Small intestine (tissue), 7 donors: ENCODE data around the gene TSKU. TPM values are rescaled to one million over a fixed set of nuclear protein-coding genes. Genes with fewer than 3 reads are reported as not detected.

Source experiments
- DNase-seq, 2 donors: peaks; one replicate each; pipeline versions ENCODE4 v3.0.0 to v3.0.0-alpha.2; 2013
- FAIRE-seq: peaks from 2 replicates; lab custom pipeline; 2012; peaks lifted over from hg19 to GRCh38; lab: Jason Lieb, UNC
- H3K27ac ChIP-seq, 3 donors: one replicate each; pipeline ENCODE4 v1.5.1; 2013; ENCODE audit warnings: low read length in 2 of 3, mild to moderate bottlenecking in 2 of 3, control low read depth in 1 of 3, inconsistent platforms in 1 of 3, low read depth in 1 of 3, moderate library complexity in 1 of 3
- H3K27me3 ChIP-seq, 3 donors: one replicate each; pipeline ENCODE4 v1.6.1; 2013; ENCODE audit warnings: low read length in 3 of 3, inconsistent platforms in 1 of 3; ENCODE audit not compliant: control insufficient read depth in 3 of 3, insufficient read depth in 3 of 3
- H3K36me3 ChIP-seq, 3 donors: one replicate each; pipeline ENCODE4 v1.6.1; 2013; ENCODE audit warnings: low read length in 3 of 3, inconsistent platforms in 1 of 3, low read depth in 1 of 3, mild to moderate bottlenecking in 1 of 3, moderate library complexity in 1 of 3; ENCODE audit not compliant: control insufficient read depth in 3 of 3, insufficient read depth in 2 of 3
- H3K4me1 ChIP-seq, 3 donors: one replicate each; pipeline ENCODE4 v1.6.1; 2013; ENCODE audit warnings: low read length in 2 of 3, inconsistent platforms in 1 of 3, low read depth in 1 of 3, mild to moderate bottlenecking in 1 of 3, moderate library complexity in 1 of 3; ENCODE audit not compliant: control insufficient read depth in 3 of 3, insufficient read depth in 2 of 3
- H3K4me3 ChIP-seq, 3 donors: one replicate each; pipeline ENCODE4 v1.5.1; 2013; ENCODE audit warnings: low read length in 3 of 3, control low read depth in 1 of 3, inconsistent platforms in 1 of 3, low read depth in 1 of 3, mild to moderate bottlenecking in 1 of 3, moderate library complexity in 1 of 3
- H3K9me3 ChIP-seq, 2 donors: one replicate each; pipeline ENCODE4 v1.6.1; 2013; ENCODE audit warnings: low read depth in 1 of 2, low read length in 1 of 2; ENCODE audit not compliant: control insufficient read depth in 2 of 2, insufficient read depth in 1 of 2
- WGBS, 3 donors: extraction: QIAGEN DNeasy Blood & Tissue Kit; methylation state at CpG; one replicate each; pipeline ENCODE4 v1.1.7; 2013; 5-methylcytosine and 5-hydroxymethylcytosine counted together
- polyA plus RNA-seq, 4 donors: library from polyadenylated mRNA; stranded (reverse) in 3 of 4; unstranded in 1 of 4; fragments of 200-250 nt in 3 of 4; fragments of 120-200 nt in 1 of 4; gene quantifications; one replicate each; pipeline versions ENCODE4 v1.2.1 to v1.2.3, GENCODE V29; 2013
- donor health status: healthy with polysubstance abuse.
- donor health status: control.
- donor health status: control.
- donor health status: Bipolar disorder and iron deficiency.
- donor health status: healthy.

The TSKU gene
- polyA plus RNA-seq, 4 donors, result 21.9 to 42.7 (median 26.2) TPM

DNA sequence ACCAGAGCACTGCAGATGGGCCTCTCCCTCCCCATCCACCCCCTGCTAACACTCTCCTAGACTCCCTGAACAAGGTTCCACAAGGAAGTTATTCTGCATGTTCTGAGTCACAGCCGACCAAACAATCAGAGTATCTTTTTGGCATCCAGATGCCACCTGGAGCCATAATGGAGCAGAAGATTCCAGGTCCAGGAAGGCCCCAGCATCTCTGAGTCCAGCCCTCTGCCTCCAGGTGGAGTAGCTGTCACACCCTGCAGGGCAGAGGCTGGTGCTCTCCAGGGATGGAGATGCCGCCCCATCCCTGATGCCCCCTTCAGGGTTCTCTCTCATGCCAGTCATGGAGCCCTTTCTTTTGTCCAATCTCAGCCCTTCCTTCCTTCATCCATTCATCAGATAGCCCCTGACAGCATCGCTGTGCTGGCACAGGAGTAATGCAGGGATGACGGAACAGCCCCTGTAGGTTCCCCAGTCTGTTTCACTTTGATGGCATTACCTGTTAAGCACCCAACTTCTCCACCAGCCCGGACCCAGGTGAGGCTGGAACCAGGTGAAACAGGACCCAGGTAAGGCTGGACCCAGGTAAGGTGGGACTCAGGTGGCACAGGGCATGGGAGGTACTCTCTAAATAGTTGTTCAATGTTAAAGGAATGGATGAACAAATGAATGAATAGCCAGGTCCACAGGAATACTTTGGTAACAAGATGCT is 20.1 kb upstream of the TSKU start:
- Histone ChIP-seq H3K27me3 (no peaks in the 10 kb centered on the region), H3K4me1 (peaks cover 5 to 29% (median 14%) of the 10 kb centered on the region in 3 donors), H3K9me3 (no peaks in the 10 kb centered on the region), H3K27ac (no peak overlapping the region), H3K4me3 (no peak overlapping the region), H3K36me3 (no peaks in the 10 kb centered on the region)
- DNase-seq (peak in 1 of 2 donors; percentile 58), FAIRE-seq (no peak)
- WGBS, 3 donors, result 73 to 79% (median 75%) methylated on average over 5 of the region's 5 CpGs

DNA sequence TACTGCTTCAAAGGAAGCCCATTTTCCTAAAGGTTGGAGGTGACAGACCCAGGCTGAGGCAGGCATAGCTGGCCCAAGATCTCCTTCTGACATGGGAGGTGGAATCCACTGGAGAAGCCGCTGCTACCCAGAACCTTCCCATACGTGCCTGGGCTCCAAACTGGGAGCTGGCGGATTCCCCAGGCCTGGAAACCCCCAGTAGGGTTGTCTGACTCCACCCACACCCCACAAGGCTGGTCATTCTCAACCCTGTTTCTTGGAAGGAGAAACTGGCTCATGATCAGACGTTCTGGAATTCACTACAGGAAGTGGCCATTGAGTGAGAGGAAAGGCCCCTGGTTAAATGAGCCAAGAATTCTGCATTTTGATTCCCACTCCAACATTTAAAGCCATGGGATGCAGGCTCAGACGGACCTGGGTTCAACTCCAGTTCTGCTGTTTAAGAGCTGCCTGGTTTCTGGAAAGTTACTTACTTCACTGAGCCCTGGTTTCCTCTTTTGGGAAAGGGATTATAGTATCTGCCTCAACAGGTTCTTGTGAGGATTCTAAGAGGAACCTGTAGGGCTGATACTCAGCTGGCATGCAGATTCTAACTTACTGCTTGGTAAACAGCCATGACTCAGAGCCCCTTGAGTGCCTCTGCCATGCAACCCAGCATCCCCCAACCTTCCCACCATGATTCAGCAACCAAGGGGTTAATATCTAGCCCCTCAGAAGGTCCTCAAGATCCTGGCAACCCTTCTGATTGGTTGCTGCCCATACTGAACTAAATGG is 19.4 kb upstream of the TSKU start:
- Histone ChIP-seq H3K27me3 (no peaks in the 10 kb centered on the region), H3K4me1 (peaks cover 7 to 36% (median 14%) of the 10 kb centered on the region in 3 donors), H3K36me3 (no peaks in the 10 kb centered on the region), H3K9me3 (no peaks in the 10 kb centered on the region), H3K27ac (no peak overlapping the region), H3K4me3 (no peak overlapping the region)
- DNase-seq, result no peak
- WGBS, 3 donors, result 48 to 85% (median 72%) methylated on average over 5 of the region's 5 CpGs
- FAIRE-seq, result no peak

DNA sequence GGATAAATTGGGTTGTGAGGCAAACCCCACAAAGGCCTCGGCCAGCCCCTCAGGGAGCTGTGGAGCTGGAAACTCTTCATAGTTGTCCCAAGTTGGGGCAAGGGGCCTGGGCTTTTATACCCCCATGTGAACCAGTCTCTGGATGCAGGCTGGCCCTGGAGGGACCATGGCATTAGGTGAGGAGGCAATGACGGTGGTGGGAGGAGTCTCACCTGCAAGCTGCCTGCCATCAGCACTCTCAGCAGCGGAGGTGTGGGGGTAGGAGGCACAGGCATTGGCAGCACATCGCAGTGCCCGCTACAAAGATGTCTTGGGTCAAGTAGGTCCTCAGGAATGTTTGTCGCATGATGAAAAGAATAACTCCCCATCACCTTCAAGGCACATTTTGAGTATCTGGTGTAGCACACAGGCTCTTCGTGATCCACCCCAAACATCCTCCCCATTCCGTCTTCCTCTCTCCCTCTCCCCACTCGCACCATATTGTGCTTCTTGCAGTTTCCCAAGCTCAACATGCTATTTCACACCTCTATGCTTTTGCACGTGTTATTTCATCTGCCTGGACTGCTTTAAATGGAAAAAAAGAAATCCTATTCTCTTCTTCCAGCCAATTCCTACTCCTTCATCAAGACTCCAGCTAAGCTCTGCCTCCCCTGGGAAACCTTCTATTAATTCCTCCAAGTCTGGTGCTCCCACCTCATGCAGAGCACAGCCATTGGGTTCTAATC is 18.1 kb upstream of the TSKU start:
- DNase-seq (no peak), FAIRE-seq (no peak)
- H3K4me3 ChIP-seq, result no peak overlapping the region
- H3K4me1 ChIP-seq, result peaks cover 7 to 47% (median 14%) of the 10 kb centered on the region in 3 donors
- WGBS, 3 donors, result 87 to 90% (median 89%) methylated on average over 10 of the region's 10 CpGs
- no peaks in the 10 kb centered on the region for H3K9me3 ChIP-seq
- no peaks in the 10 kb centered on the region for H3K27me3 ChIP-seq
- H3K27ac ChIP-seq, result no peak overlapping the region
- no peaks in the 10 kb centered on the region for H3K36me3 ChIP-seq

DNA sequence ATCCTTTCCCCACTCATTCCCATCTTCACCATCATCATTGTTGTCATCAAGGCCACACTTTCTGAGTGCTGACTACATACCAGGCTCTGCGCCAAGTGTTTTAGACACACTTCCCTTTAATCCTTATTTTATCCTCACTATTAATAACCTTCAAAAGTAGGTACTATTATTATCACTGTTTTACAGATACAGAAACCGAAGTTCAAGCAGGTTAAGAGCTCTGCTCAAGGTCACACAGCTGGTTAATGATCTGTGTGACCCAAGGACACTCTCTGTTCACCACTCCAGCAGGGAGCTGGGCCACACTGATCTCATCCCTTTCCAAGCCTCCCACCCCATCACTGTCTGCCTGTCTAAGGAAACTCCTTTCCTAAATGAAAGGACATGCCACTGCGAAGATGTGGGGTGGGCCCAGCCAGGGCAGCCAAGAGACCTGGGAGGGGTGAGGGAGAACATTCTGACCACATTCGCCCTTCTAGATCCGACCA is 17.2 kb upstream of the TSKU start:
- no peaks in the 10 kb centered on the region for H3K27me3 ChIP-seq
- peaks cover 8 to 55% (median 14%) of the 10 kb centered on the region in 3 donors for H3K4me1 ChIP-seq
- H3K27ac ChIP-seq, result peak overlapping the region in 2 of 3 donors; percentile 7 to 22
- no peaks in the 10 kb centered on the region for H3K36me3 ChIP-seq
- no peaks in the 10 kb centered on the region for H3K9me3 ChIP-seq
- H3K4me3 ChIP-seq, result no peak overlapping the region
- FAIRE-seq (no peak), DNase-seq (peak in 1 of 2 donors; percentile 47)
- WGBS, 3 donors, result 59 to 66% (median 62%) methylated on average over 5 of the region's 5 CpGs

DNA sequence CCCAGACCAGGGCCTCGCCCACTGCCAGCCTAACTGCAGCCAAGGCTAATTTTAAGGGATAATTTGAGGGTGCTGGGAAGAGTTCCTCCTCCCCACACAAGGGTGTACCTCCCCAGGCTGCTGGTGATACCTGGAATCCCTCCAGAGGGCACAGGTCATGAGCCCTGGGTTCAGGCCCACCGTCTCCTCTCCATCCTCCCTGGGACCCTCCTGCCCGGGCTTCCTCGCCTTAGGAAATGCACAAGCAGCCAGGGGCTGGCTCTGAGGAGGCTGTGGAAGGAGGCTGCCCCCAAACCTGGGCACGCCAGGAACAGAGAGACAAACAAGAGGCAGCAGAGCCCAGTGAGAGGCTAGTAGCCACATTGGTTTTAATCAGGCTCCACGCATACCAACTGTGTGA is 16.6 kb upstream of the TSKU start:
- no peaks in the 10 kb centered on the region for H3K27me3 ChIP-seq
- no peaks in the 10 kb centered on the region for H3K9me3 ChIP-seq
- DNase-seq (no peak), FAIRE-seq (no peak)
- 82 to 86% (median 85%) methylated on average over 6 of the region's 6 CpGs for WGBS, 3 donors
- H3K4me3 ChIP-seq, result no peak overlapping the region
- no peaks in the 10 kb centered on the region for H3K36me3 ChIP-seq
- H3K4me1 ChIP-seq, result peaks cover 12 to 61% (median 20%) of the 10 kb centered on the region in 3 donors
- peak overlapping the region in 1 of 3 donors; percentile 45 for H3K27ac ChIP-seq

DNA sequence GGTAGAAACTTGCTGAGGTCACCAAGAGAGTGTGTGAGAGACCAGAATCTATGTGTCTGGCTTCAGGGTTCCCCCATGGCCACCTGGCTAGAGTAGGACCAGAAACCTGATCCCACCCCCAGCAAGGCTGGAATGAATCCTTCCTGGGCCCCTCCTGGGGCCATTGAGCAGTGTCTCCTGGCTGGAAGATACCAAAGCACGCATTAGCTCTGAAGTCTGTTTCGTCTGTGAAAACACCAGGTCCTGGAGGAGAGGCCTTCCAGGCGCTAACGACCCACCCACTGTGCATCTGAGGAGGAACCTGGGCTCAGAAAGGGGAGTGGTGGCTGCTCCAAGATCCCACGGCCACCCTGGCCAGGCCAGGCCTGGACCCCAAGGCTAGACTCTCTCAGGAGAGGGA is 15.5 kb upstream of the TSKU start:
- H3K9me3 ChIP-seq, result no peaks in the 10 kb centered on the region
- DNase-seq, result no peak
- WGBS, 3 donors, result 33 to 51% (median 47%) methylated on average over 5 of the region's 5 CpGs
- H3K27ac ChIP-seq, result peak overlapping the region; percentile 93 to 99 (median 96)
- no peak for FAIRE-seq
- no peaks in the 10 kb centered on the region for H3K27me3 ChIP-seq
- no peak overlapping the region for H3K4me3 ChIP-seq
- H3K4me1 ChIP-seq, result peaks cover 13 to 72% (median 25%) of the 10 kb centered on the region in 3 donors
- H3K36me3 ChIP-seq, result no peaks in the 10 kb centered on the region

DNA sequence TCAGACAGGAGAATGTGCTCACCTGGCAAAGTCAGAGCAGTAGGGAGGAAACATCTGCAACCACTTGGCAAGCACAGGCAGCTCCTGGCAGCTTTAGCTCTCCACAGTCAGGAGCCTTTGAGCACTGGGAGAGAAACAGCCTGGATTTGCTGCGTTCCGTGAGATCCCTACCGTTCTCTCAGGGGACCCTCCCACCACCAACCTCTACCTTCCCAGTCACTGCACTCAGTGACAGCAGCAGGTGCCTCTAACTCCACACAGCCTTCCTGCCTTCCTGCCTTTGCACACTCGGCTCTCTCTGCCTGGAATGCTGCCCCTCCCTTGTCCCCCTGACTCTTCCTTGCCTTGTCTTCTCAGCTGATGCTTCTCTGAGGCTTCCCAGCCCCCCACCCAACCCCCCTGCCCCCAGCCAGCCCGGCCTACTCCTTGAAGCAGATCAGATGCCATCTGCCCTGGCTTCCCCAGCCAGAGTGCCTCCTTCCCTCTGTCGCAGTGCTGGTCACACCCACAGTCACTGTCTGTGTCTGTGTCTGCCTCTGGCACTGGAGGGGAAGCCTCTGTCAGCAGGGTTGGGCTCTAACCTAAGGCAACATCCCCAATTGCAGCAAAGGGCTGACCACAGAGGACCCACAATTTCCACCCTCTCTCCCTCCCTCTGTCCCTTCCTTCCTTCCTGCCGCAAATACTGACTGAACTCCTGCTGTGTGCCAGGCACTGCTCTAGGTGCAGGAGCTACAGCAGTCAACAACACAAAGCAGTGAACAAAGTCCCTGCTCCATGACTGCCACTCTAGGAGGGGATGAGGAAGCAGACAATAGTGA is 14.9 kb upstream of the TSKU start:
- Histone ChIP-seq H3K4me3 (peak overlapping the region in 1 of 3 donors; percentile 5), H3K27me3 (no peaks in the 10 kb centered on the region), H3K27ac (peak overlapping the region; percentile 93 to 99 (median 96)), H3K36me3 (no peaks in the 10 kb centered on the region), H3K4me1 (peaks cover 16 to 78% (median 31%) of the 10 kb centered on the region in 3 donors), H3K9me3 (peaks cover 0 to 4% of the 10 kb centered on the region in 2 donors)
- DNase-seq (peak in 1 of 2 donors; percentile 92), FAIRE-seq (no peak)
- 7 to 19% (median 18%) methylated on average over 7 of the region's 7 CpGs for WGBS, 3 donors
